Inferior parietal cortex (tissue), 1 donor: ENCODE results near the gene JPH3.

Experiments
- DNase-seq: peaks from one replicate; pipeline ENCODE4 v3.0.0-alpha.2; 2016; ENCODE audit errors: extremely low spot score

JPH3 gene

DNA sequence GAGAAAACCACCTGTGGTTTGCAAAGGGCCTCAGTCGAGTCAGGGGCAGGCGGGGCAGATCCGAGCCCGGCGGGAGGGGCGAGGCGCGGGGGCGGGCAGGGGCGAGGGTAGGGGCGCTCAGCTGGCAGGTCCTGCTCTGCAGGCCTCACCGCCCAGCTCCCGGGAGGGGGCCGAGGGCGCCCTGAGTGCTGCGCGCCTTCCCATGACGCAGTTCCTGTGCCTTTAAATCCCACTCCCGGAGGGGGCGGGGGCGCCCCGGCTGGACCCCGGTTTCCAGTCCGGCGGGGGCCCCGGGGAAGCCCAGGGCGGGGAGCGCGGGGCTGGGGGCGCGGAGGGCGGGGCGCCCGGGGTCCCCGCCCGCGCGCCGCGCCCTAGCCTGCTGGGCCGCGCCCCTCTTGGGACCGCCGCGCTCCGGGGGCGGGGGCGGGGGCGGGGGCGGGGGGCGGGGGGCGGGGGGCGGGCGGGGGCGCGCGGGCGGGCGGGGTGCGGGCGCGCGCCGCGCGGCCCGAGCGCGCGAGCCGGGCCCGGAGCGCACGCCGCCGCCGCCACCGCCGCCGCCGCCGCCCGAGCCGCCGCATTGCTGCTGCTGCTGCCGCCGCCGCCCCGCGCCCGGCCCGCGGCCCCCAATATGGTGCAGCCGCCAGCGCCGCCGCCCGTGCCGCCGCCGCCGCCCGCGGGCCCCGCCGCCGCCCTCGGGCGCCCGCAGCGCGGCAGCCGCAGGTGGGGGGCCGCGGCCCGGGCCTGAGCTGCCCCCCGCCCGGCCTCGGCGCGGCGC, at the start of gene JPH3:
TSS of gene JPH3 (plus strand) at position 508 of the 775 bp plus-strand sequence. CDS start 639 bp downstream, outside the sequence.
- DNase-seq, result no peak

DNA sequence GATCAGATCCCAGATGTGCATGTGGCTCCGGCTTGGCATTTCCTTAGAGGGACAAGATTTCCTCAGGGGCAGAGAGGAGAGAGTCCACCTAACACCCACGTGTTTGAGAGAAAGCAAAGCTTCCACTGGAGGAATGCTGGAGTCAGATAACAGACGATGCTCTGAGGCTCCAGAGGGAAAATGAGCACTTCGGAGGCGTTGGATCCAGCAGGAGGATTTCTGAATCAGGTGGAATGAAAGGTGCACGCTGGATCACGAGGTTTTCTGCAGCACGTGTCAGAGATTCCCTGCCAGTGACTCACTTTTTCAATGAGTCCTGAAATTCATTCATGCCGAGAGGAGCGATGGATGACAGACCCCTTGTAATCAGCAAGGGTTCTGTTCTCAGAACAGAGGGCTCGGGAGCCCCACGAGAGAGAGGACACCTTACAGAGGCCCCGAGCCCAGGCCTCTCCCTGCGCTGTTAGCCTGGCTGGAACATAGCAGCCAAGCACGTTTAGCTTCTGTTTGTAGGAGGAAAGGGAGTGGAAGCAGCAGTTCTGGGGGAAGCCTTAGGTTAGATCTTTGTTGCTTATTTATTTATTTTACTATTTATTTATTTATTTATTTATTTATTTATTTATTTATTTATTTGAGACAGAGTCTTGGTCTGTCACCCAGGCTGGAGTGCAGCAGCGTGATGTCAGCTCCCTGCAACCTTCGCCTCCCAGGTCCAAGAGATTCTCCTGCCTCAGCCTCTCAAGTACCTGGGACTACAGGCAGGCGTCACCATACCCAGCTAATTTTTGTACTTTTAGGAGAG, 49.3 kb upstream of the JPH3 start:
- no peak for DNase-seq

DNA sequence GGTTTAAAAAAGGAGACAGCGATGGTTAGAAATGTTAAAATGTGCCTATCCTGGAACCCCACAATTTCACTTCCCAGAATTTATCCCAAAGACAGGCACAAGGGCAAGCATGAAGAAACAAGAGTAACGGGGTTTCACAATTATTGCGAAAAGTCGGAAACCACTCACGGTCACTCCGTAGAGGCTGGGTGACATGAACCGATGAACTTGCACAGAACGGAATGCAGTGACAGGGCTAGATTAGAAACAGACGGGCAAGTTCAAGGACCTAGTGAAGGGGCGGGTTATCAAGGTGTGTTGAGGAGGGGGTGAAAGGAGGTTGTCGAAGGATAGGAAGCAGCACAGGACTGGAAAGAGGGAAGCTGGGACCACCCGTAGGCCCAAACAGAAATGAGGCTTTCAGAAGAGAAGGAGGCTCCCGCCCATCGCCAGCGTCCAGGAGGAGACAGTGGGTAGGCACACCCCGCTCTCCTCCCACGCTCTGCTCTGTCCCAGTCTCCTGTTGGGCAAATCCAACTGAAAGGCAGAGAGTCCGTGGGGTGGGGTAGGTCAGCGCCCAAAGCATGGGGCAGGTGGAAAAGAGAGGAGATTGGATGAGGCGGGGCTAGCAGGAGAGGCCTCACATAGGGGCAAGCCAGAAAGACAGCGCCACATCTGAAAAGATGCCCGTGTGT, 47.4 kb upstream of the JPH3 start:
- no peak for DNase-seq

DNA sequence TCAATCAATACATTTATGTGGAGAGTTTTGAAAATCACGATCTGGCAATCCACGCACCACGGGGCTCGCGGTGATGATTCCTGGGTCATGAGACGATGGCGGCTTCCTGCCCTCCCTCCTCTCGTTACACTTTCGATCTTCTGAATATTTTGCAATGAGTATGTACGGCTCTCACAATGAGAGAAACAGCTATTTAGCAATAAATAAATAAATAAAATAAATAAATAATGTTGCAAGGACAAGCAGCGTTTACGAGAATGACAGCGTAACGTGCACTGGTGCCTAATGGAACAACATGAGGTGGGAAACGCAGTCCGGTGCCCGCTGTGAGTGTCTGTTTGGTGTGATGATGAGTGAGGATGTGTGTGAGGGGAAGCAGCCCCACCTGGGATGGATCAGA, 46.7 kb upstream of the JPH3 start:
- DNase-seq, result no peak

DNA sequence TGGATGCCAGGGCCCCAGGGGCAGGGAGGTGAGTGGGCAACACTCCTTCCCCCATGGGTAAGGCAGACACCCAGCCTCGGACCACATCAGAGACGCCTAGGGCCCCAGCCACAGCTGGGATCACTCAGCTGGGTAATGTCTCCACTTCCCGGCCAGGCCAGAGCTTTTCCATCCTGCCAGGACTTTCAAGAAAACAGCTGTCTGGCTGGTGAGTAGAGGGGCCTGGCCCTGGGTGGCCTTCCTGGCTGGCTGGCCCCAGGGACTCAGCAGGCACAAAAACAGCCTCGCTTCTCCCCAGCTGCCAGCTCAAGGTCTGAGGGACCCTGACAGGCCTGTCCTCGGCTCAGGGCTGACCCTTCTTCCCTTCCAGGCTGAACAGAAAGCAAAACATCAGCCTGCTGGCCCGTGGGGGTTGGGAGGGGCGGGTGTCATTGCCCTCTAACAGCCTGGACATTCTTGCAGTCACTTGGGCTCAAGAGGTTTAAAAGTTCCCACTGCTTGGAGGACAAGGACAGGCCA, 45.3 kb upstream of the JPH3 start:
- no peak for DNase-seq

DNA sequence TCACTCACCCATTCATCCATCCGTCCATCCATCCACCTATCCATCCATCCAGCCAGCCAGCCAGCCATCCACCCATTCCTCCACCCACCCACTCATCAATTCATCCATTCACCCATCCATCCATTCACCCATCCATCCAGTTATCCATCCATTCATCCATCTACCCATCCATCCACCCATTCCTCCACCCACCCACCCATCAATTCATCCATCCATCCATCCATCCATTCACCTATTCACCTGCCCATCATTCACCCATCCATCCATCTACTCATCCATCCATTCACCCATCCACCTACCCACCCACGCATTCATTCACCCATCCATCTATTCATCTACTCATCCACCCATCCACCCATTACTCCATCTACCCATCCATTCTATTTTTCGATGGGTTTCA, 43.6 kb upstream of the JPH3 start:
- no peak for DNase-seq

DNA sequence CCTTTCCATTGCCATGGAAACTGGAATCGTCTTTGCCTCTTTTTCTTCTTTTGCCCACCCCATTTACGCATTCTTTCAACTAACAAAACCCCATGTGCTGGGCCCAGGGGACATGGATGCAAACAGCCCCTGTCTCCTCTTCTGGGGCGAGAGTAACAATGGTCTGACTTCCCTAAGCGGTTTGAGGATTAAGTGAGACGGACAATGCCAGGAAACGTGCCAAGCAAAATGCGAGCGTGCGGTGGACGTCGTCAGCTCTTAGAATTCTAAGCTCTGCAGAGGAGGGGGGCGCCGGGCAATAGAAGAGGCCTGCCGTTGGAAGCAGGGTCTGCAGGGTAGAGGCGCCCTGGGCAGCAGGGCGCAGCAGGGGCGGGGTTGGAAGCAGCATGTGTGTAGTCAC, 42.4 kb upstream of the JPH3 start:
- no peak for DNase-seq

DNA sequence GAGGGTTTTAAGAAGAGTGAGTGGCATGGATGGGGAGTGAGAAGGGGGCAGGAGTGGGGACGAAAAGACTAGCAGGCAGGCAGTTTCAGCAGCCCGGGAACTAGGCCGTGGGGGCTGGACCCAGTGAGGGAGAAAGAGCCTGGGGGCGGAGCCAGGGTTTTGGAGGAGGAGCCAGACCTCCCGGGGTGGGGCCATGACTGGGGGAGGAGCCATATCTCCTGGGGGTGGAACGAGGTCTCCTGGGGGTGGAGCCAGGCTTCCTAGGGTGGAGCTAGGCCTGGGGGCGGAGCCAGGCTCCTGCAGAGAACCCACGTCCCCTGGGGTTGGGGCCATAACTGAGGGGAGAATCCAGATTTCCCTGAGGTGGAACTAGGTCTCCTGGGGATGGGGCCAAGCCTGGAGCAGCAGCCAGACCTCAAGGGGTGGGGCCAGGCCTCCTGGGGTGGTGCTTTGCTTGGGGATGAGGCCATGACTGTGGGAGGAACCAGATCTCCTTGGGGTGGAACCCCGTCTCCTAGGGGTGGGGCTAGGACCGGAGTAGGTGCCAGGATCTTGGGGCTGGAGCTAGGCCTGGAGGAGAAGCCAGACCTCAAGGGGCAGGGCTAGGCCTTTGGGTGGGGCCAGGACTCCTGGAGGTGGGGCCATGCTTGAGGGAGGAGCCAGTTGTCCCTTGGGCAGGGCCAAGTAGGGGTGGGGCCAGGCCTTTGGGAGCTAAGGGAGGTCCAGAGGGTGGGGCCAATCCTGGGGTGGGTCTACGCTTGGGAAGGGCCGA, 41.7 kb upstream of the JPH3 start:
- no peak for DNase-seq

DNA sequence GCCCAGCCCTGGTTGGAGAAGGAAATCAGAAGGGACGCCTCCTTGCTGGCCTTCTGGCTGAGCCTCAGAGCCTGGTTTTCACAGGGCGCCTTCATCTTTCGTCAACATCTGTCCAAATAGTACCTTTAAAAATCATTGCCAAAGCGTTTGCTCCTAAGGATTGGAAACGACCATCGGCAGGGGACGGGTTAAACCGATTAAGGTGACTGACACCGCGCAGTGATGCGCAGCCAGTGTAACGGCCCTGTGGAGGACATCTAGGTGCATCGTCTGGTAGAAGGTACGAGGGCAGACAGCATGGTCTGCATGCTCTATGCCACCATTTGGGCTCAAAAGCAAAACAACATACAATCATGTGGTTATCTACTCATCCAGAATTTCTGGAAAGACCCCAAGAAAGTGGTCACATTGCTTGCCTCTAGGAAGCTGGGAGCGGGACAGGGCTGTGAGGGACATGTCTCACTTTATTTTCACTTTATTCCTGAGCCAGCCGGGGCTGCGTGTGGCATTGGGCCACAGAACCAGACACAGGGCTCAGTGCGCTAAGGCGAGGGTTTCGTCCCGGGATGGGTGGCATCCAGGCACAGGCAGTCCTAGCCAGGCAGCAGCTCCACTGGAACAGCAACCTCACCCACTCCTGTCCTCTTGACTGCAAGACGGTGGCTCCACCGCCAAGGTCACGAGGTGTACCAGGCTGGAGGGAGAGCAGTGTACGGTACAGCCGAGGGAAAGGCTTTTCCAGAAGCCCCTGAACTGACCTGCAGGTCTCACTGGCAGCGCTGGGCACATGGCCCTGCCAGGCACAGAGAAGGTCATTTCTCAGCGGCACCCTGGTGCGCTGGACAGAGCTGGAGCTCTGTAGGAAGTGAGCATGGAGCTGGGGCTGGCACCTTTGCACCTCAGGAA, 40.9 kb upstream of the JPH3 start:
- DNase-seq, result no peak

DNA sequence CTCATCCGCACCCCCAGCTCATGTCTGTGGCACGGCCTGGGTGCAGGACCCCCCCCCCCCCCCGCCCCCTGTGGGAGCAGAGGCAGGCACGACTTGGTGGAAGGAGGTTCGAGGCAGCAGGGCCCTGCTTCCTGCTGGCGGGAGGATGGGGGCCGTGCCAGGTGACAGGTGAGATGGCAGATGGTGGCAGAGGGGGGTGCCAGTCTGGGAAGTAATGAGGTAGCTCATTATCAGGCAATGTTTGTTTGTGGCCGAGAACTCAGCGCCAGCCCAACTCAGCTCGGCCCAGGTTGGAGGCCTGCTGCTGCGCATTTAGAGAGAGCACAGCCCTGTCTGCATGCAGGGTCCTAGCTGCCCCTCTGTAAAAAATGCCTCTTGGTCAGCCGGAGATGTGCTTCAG, 40.1 kb upstream of the JPH3 start:
- DNase-seq, result no peak

DNA sequence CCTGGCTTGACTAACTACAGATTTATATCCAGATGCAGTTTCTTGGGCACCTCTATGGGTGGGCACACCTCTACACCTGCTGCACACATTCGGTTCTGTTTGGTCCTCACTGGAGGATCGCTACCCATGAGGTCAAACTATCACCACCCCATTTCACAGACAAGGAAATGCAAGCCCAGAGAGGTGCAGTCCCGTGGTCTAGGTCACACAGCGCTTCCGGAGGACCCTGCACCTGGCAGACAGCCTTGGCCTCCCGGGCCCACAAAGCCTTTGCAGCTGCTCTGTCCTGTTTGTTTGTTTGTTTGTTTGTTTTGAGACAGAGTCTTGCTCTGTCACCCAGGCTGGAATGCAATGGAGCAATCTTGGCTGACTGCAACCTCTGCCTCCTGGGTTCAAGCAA, 39.3 kb upstream of the JPH3 start:
- no peak for DNase-seq

DNA sequence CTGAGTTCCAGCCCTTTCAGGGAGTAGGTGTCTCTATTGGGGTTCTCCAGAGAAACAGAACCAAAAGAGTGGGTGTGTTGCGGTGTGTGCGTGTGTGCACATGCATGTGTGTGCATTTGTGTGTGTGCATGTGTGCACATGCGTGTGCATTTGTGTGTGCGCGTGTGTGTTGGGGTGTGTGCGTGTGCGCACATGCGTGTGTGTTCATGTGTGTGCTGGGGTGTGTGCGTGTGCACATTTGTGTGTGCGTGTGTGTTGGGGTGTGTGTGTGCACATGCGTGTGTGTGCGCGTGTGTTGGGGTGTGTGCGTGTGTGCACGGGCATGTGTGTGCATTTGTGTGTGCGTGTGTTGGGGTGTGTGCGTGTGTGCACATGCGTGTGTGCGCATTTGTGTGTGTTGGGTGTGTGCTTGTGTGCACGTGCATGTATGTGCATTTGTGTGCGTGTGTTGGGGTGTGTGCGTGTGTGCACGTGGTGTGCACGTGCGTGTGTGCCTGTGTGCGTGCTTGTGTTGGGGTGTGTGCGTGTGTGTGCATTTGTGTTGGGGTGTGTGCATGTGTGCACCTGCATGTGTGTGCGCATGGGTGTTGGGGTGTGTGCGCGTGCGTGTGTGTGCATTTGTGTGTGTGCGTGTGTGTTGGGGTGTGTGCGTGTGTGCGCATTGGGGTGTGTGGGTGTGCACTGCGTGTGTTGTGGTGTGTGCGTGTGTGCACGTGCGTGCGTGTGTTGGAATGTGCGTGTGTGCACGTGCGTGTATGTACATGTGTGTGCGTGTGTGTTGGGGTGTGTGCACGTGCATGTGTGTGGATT, 38.4 kb upstream of the JPH3 start:
- no peak for DNase-seq

DNA sequence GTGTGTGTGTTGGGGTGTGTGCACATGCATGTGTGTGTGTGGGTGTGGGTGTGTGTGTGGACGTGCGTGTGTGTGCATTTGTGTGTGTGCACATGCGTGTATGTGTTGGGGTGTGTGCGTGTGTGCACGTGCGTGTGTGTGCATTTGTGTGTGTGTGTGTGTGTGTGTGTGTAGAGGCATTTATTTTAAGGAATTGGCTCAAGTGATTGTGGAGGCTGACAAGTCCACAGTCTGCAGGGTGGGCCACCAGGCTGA, 37.9 kb upstream of the JPH3 start:
- no peak for DNase-seq

DNA sequence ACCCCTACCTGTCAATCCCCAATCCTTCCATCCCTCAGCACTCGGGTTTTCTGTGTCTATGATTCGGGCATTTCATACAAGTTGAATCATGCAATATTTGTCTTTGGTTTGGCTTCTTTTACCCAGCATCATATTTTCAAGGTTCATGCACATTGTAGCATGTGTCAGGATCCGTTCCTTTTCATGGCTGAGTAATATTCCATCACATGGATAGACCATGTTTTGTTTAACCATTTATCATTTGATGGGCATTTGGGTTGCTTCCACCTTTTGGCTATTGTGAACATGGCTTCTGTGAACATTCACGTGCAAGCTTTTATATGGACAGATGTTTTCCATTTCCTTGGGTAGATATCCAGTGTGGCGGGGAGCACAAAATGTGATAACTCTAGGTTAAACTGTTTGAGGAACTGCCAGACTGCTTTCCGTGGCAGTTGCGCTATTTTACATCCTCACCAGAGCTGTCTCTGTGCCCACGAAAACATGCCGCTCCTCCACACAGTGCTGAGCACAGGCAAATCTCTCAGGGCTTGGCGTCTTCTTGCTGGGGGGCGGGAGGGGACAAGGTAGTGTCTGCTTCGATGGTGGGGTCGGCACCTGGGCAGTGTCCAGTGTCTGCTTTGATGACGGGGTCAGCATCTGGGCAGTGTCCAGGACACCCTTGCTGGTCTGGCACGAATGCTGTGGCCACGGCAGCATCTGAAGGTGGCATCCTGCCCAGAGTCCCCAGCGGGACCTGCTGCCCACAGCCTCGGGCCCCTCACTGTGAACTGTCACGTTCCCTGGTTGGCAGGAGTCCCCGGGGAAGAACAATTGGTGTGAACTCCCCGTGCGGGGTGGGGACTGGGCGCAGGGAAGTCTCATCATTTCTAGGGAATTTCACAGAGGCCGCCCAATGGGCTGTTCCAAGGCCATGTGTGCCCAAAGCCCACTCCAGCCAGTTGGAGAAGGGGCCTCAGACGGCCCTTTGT, 32.4 kb upstream of the JPH3 start:
- DNase-seq, result no peak

DNA sequence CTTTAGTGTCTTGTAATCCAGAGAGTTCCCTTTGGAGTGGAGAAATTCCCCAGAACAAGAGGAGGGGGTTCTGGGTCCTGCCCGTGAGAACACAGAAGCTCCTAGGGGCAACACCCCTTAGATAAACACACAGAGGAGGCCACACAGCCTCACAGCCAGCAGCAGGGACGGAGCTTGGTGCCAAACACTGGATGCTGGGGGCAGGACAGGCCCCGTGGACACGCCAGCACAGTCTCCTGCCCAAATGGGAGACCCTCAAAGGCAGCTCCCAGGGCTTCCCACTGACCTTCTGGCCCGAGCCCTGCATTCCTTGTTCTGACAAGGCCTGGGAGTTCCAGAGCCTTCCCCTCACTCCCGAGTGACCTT, 31.8 kb upstream of the JPH3 start:
- no peak for DNase-seq

DNA sequence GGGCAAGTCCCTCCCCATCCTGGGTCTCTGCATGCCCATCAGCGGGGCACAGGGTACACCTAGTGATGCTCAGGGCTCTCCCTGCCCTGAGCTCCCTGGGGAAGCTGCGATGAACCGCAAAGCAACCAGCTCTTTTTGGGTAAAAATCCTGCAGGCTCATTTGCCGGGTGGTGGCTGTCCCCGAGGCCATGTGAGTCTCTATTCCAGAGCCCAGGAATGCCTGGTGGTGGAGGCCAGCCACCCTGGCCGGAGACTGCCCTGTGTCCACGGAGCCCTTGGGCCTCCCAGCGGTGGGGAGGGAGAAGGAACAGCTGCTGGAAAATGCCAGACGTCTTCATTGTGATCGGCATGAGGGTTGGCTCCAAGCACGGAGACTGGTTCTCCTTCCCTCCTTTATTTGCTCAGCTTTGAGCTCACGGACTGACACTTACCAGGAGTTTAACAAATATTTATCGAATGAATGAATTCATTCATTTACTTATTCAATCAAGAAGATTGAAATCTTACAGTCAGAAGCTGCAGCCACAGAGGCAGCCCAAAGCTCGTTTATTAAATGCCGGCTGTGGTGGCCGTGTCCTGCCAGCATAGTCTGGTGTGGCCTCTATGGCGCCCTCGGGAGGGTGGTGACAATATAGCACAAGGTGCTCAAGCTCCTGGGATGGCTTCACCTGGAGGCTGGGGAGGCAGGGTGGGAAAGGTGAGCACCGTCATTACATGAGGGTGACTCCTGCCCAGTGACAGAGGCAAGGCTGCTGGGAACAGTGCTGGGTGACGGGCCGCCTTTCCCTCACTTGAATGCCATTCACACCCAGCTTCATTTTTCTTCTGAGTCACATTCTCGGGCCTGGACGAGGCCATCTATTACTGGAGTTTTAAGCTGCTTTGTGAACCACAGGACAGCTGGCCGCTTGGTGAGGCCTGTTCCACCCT, 31.1 kb upstream of the JPH3 start:
- no peak for DNase-seq

DNA sequence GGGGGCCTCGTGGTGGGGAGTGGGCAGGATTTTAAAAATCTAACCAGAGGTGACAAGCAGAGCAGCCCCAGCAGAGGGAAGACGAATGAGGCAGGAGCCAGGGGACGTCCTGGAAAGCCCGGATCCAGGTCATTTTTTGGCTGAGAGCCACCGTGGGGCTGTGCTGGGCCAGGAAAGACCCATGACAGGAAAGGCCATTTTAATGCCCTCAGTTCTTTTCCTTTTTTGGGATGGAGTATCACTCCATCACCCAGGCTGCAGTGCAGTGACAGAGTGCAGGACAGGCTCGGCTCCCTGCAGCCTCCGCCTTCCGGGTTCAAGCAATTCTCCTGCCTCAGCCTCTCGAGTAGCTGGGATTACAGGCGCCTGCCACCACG, 30.5 kb upstream of the JPH3 start:
- no peak for DNase-seq

DNA sequence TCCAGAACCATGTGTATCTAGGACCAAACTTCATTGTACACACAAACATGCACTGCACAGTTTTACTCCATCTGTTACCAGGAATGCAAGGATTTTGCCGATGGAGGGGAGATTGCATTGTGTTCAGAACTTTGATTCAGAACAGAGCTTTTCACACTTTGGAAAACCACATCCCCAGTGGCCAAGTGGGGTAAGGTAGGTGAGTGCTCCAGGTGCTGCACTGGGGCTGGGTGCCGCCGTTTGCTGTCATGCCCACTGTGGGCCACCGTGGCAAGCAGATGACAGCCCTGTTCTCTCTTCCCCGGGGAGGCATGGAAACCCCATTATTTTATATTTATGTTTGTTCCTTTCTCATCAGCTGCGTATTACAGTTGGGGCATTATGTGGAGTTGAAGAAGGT, 29.3 kb upstream of the JPH3 start:
- no peak for DNase-seq
